HG03378 (cell line): ENCODE results near the gene KDELR1.
"Not testable (repeated sequence)": the region's sequence is repeated elsewhere in the genome, so short reads cannot be mapped to it uniquely, and the experiment has no call there.

ENCODE experiments used
- ATAC-seq: cut with Tn5 transposase; IDR thresholded peaks from one replicate; pipeline ENCODE4 v1.9.1; 2021; ENCODE audit warnings: mild to moderate bottlenecking, moderate library complexity; ENCODE audit not compliant: unreplicated experiment

KDELR1 gene

DNA sequence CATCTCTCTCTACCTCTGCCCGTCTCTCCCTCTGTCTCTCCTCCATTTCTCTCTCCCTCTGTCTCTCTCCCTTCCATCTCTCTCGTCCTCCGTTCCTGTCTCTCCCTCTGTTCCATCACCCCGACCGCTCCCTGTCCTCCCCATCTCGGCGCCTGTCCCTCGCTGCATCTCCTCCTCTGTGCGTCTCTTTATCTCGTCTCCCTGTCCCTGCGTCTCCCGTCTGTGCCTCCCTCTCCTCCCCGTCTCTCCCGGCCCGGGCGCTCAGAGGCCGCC is 6.7 kb upstream of the KDELR1 start:
- no peak for ATAC-seq

DNA sequence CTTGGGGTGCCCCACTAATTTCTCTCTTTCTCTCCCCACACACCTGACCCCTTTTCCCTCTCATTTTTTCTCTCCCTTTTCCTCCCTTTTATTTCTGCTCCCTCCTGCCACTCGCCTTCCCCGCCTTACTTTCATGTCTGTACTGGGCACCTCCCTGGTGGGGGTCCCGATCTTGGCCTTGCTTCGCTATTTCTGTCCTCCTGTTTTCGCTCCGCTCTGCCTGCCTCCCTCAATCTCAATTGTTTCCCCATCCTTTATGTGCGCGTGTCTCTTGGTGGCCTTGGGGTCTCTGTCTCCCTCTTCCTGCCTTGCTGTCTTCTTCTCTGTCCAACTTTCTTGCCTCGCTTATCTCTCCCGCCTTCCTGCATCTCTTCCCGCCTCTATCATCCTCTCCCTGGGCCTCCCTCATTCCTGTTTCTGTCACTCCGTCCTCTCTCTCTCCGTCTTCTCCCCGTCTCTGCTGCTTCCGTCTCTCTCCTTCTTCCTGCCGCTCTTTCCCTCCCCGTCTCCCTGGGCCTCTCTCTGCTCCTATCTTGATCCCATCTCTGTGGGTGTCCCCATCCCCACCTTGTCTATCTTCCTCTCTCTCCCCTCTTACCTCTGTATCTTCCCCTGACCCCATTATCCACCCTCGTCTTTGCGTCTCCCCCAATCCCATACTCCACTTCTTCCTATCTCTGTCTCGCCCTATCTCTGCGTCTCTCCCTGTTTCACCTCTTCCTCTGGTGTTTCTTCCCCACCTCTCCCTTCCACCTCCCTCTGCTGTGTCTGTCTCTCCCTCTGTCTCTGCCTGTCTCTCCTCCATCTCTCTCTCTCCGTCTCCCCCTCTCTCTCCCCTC is 6.1 kb upstream of the KDELR1 start:
- ATAC-seq, result no peak

DNA sequence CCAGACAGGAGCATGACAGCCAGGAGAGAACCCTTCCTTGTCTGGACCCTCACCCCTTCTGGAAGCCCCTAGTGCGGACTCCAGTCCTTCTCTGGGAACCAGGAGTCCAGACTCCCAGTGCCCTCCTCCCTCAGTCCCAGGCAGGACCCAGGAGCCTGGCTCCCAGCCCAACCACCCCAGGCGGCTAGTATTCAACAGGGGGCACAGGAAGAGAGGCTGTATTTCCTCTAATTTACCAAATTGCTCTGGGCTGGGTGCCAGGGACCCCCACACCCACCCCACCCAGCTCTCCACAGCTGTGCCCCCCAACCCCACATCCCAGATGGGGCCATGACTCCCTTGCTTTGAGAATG is 5.4 kb upstream of the KDELR1 start:
- ATAC-seq, result no peak

DNA sequence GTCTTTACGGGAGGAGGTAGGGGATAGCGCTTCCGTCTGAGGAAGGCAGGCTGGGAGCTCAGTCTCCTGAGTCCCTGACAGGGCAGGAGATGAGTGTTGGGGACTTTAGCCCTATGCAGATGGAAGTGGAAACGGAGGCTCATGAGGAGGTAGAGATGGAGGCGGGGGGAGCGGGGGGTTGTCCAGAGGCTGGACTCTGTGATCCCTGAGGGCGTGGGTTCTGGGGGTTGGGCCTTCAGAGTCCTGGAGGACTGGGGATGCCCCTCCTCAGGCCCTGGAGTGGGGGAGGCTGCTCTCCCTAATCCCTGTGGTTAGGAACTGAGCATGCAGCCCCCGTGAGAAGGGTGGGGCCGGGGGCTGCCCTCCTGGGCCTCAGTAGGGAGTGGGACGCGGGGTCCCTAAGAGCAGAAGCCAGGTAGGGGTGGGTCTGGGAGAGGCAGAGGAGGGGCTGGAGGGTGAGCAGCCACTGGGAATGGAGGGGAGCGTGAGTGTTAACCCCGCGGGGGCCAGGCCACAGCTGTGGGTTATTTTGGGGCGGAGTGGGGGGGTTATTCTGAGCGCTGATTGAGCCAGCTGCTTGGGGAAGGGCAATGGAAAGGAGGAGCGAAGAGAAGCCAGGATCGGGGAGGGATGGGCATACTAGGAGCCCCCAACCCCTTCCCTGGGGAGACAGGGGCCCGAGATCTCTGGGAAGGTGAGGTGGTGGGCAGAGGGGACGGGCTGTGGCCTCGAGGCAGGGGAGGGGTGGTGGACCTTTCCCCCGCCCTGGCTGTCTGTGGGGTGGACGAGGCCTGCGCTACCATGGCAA is 4.9 kb upstream of the KDELR1 start:
- no peak for ATAC-seq

DNA sequence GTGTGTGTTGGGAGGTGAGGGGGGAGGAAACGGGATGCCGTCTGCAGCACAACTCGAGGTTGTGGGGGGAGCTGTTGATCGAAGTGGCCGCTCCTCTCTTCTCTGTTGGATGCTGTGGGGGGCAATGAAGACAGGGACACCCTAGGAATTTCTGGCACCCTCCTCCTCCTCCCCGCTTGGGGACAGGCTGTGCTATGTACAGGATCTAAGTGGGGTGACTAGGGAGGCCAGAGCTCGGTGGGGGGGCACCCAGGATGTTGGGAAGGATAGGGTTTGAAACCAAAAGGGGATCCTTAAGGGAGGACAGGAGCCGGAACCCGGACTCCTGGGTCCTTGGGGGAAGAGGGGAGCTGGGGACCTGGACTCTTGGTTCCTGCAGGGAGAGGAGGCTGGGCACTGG is 4.1 kb upstream of the KDELR1 start:
- ATAC-seq, result no peak

DNA sequence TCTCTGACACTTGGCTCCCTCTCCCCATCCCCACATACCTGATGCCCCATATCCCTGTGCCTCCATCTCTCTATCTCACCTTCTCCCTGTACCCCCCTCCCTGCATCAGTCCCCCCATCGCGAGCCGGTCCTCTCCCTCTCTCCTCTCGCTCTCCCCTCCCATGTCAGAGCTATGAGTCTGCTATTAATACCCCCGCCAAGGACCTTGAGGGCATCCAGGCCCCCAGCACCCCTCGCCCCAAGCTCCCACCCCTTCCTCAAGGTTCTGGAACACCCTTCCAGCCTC is 3.8 kb upstream of the KDELR1 start:
- no peak for ATAC-seq

DNA sequence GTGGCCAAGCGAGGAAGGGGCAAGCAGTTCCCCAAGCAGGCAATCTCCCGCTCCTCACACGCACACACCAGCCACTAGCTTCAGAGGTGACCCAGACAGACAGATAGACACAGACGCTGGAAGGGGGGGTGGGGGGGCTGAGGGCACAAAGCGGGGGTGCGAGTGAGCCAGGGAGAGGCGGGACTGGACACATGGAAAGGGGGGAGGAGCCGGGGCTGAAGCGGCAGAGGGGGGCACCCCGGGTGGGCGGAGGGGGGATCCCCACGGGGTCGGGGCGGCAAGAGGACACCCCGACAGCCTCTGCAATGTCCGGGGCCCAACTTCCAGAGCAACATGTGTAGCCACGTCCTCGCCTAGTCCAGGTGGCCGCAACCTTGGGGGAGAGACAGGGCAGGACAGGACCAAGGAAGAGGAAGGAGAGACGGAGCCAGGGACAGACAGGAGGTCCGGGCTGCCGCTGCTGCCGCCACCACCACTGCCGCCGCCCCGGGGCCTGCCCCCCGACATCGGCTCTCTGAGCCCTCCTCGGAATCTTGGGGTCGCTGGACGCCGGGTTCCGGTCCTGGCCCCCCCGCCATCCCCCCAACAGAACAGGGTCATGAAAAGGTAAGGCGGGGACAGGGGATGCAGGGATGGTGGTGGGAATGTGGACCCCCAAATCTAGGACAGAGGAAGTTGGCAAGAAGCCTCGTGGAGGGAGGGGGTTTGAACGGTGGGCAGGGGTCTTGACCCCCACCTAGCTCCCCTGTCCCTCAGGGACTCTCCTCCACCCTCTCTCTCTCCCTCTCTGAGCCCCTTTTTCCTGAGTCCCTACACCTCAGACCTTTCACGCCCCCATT is 3.2 kb upstream of the KDELR1 start:
- no peak for ATAC-seq

DNA sequence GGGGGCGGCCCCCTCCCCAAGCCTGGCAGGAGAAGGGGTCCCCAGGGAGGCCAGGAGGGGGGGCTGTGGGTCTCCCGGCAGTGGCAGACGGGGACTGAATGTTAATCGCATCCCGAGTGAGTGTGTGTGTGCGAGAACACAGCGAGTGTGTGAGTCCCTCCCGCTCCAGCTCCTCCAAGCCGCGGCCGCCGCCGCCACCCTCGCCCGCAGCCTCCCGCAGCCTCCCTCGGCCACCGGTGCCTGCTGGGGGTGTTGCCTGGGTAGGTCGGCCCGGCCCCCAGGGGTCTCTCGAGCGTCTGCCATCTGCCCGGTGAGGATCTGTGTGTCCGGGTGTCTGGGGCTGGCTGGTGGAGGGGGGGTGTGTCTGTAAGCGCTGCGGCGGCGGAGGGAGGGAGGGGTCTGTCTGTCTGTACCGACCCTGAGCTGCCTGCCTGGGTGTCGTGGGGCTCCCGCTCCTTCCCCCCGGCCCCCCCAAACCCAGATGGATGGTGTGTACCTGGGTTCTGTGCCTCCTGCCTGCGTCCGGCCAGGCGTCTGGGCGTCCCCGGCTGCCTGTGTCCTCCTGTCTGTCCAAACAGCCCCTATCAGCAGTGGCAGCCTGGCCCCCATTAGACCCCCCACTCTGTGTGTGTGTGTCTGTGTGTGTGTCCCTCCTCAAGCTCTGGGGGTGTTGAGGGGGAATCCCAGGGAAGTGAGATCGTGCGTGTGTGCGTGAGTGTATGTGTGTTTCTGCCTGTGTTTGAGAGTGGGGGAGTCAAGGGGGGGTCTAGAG is 2.4 kb upstream of the KDELR1 start, which contains the start of gene GRIN2D:
Gene GRIN2D, plus strand, starts transcription at position 110 of the 772 bp plus-strand sequence. CDS start 4,725 bp downstream, outside the sequence.
- no peak for ATAC-seq

DNA sequence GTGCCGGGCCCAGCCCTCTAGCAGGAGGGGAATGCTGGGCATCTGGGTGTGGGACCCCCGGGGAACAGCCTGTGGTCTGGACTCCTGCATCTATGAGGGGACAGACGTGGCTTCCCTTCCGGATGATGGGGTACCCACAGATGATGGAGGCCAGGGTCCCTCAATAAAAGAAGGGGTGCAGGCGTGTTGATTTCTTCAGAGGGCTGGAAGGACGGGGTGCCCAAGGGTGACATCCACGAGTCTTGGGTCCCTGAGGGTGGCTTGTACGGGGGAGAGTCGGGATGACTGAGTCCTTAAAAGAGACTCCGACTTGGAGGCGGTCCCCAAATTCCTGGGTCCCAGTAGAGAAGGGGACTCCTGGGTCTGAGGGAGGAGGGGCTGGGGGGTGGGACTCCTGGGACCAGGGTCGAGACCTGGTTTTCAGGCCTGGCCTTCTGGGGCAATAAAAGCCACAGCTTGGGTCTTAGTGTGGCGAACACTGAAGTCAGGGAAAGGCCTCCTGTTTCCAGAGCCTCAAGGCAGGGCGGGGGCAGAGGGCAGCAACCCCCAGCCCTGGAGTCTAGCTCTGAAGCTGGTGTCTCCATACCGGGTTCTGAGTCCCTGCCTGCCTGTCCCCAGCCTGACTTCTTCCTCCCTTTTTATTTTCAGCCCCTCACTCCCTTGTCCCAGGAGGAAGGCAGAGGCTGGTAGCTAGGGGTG is 1.7 kb upstream of the KDELR1 start:
- ATAC-seq, result no peak

DNA sequence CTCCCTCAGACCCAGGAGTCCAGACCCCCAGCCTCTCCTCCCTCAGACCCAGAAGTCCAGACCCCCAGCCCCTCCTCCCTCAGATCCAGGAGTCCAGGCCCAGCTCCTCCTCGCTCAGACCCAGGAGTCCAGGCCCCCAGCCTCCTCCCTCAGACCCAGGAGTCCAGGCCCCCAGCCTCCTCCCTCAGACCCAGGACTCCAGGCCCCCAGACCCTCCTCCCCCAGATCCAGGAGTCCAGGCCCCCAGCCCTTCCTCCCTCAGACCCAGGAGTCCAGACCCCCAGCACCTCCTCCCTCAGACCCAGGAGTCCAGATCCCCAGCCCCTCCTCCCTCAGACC is 624 bp upstream of the KDELR1 start:
- not testable (repeated sequence) for ATAC-seq

DNA sequence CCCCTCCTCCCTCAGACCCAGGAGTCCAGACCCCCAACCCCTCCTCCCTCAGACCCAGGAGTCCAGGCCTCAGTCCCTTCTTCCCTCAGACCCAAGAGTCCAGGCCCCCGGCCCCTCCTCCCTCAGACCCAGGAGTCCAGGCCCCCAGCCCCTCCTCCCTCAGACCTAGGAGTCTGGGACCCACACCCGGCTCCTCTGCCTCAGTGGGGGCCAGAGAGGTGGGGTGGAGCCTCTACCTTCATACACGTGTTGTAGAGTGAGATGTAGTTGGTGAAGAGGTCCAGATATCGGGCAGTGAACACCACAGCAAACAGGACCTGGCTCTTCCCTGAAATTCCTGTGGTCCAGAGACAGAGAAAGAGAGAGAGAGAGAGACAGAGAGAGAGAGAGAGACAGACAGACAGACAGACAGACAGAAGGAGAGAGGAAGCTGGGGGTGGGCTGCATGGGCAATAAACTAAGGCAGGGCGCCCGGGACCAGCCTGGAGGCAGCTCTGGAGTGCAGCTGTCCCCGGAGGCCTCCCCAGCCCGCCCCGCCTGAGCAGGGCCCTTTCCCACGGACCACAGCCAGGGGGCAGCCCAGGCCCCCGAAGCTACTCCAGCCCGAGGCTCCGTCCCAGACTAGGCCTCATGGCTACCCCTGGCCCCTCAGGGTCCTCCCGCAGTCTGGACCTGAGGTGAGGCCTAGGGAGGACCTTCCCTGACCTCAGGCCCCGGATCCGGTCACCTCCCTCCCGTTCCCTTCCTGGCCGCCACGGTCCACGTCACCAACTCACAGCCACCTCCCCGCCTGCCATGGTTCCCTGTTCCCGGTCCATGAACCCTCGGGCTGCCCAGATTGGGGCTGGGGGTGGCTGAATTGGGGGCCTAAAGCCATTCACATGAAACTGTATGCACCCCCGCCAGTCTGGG is 907 bp downstream of the KDELR1 start:
- ATAC-seq, result no peak

DNA sequence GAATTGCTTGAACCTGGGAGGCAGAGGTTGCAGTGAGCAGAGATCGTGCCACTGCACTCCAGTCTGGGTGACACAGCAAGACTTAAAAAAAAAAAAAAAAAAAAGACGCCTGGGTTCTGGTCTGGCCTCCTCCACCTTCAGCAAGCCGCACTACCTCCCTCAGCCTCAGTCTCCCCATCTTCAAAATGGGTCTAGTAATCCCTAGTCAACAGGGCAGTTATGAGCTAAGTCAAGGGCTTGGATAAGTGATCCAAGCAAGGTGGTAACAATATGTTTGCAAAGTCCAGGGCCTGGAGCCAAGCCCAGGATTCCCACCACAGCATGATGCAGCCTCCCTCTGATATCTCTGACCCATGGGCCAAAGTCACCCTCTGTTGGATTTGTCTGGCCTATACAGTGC is 4.4 kb downstream of the KDELR1 start:
- no peak for ATAC-seq

DNA sequence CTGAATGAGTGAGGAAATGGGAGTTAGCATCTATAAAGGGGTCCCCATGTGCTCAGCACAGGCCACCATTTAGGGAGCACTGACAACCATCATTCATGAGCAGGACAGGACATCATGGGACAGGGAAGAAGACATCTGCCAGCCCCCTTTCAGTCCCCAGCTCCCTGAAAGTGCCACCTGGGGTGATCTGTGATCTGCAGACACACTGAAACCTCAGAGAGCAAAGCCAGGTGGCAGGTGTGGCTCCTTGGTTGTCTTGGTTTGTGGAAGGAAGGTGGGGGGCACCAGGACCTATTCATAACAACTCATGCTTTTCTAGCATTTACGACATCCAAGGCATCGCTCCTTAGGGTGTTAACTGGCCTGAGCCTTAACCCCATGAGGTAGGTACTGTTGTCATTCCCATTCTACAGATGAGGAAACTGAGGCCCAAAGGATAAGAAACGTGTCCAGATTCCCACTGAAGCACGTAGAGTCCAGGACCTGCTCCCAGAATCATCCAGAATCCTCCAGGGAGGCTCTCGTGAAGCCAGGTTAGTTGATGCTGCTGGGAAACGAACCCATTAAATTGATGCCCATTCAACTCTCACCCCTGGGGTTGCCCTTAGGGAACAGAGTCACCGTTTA is 5.8 kb downstream of the KDELR1 start:
- ATAC-seq, result no peak

DNA sequence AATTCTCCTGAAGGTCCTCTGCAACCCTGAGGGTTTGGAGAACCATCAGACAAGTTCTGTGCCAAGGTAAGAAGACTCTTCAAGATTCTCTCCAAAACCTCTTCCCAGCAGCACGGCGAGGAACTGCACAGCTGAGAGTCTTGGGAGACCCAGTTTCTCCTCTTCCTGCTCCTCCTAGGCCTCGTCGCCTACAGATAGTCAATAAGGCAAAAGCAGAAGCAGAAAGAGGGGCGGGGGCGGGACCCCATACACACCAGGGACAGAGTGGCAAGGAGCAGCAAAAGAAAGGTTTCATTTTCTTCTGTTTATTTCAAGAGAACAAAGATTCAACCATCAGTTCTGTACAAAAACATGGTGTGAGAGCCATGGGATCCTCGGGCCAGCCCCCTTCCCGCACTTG is 9.1 kb downstream of the KDELR1 start:
- no peak for ATAC-seq

DNA sequence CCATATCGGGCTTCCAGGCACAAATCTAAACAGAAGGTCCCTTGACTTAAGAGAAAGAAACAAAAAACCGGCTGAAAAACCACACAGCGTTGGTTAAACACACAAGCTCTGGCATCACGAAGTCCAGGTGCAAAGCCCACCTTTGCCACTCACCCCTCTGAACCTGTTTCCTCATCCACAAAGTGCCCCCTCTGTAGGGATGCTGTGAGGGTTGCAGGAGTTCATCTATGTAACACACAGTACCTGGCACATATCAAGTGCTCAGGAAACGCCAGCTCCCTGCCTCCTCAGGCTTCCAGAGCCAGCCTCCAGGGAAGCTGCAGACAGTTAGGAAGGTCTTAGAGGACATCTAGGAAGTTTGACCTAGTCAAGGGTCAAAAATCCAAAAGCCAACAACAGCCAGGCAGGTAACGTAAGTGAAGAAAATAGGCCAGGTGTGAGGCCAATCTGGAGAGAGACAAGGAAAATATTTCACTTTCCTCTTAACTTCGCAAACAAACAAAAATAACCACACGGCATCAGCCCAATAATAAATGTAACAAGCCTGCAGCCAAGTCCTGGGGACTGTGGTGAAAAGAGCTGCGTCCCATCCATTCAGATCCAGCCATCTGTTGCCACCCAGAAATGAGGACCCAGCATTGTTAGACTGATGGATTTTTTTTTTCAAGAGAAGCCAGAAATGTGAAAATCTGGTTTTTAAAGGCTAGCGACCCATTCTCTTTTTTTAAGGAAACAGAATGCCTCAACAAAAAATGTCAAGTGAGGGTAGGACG is 10.0 kb downstream of the KDELR1 start:
- no peak for ATAC-seq

DNA sequence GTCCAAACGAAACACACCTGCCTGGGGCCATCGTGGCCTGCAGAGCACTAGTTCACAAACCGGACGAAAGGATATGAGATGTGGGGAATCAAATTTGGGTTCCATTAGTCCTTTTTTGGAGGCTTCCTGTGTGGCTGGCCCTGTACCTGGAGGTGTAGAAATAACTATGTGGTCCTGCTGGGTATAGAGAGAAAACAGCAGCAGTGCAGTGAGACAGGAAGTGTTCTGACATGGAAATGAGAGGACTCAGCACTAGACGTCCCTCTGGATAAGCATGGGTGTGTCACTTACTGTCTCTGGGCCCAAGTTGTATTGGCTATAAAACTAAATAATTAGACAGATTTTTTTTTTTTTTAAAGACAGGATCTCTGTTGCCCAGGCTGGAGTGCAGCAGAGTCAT is 12.3 kb downstream of the KDELR1 start:
- no peak for ATAC-seq

DNA sequence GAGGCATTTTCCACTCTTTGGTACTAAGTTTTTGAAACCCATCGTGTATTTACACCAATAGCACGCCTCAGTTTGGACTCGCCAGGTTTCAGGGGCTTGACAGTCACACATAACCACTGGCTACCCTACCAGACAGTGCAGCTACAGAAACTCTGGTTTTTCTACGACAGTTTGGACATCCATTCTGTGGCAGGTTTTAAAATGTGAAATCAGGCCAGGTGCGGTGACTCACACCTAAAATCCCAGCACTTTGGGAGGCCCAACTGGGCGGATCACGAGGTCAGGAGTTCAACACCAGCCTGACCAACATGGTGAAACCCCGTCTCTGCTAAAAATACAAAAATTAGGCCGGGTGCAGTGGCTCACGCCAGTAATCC is 13.2 kb downstream of the KDELR1 start:
- ATAC-seq, result no peak

DNA sequence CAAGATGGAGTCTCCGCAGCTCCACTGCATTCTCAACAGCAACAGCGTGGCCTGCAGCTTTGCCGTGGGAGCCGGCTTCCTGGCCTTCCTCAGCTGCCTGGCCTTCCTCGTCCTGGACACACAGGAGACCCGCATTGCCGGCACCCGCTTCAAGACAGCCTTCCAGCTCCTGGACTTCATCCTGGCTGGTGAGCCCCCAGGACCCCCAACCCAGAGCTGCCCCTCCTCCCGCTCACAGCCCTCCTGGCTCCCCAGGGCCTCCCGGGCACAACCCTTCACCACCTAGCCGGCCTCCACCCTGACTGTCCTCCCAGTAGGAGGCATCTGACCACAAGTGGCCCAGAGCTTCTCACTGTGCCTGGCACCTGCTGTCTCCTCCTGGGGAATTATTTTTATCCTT is 17.8 kb downstream of the KDELR1 start:
- no peak for ATAC-seq
